Activated CD4-positive, alpha-beta T cell treated with anti-CD3 and anti-CD28 coated beads for 4 hours (primary cell): ENCODE results near the gene RASL10B.
"Not testable (repeated sequence)": the region's sequence is repeated elsewhere in the genome, so short reads cannot be mapped to it uniquely, and the experiment has no call there.

Experiments
- DNase-seq, 2 donors: peaks; one replicate each; pipeline ENCODE4 v3.0.0-alpha.2; 2020

The RASL10B gene, protein sequence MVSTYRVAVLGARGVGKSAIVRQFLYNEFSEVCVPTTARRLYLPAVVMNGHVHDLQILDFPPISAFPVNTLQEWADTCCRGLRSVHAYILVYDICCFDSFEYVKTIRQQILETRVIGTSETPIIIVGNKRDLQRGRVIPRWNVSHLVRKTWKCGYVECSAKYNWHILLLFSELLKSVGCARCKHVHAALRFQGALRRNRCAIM

DNA sequence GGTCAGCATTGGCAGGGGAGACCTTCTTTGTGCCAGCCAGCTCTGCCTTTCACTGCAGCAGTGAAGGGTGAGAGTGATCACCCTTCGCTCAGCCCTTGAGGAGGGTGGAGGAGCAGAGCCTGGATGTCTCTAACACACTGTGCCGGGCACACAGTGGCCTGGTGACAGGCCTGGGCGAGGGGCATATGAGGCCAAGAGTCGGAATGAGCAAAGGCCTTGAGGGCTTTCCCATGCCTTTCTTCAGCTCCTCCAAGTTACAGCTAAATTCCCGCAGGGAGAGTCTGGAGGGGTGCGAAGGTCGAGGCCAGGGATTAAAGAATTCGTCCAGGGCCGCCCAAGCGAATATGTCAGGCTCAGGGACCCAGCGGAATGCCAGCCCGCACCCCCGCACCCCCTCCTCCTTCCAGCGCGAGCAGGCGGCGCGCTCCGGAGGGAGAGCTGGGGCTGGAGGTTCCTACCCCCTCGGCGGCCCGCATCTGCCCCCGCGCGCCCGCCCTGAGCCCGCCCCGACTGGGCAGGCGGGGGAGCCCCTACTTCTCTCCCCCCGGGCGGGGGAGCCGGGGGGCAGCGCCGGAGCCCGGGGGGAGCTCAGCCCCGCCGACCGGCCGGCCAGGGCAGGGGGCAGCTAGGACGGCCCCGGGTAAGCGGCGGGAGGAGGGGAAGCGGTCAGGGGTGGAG lies at the start of gene RASL10B:
Gene RASL10B, plus strand, starts transcription at position 401 of the 678 bp plus-strand sequence. CDS start 3,546 bp downstream, outside the sequence.
- peak; percentile 55 to 58 for DNase-seq

DNA sequence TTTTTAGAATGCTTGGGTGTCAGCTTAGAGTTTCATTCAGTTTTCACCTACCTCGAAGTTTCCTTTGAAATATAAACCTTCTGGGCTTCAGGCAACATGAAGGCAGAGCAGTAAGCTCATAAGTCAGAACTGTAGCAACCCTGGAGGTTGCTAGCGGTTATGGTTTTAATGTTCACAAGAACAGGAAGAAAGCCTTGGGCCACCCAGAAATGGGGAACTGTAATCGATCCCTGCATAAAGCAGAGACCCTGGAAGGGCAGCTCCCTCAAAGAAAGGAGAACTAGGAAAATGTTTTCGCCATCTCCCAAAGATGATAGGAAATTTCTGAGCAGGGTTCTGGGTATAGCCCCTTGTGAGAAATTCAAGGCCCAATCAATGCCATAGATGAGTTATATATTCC lies 47.8 kb upstream of the RASL10B start:
- no peak for DNase-seq

DNA sequence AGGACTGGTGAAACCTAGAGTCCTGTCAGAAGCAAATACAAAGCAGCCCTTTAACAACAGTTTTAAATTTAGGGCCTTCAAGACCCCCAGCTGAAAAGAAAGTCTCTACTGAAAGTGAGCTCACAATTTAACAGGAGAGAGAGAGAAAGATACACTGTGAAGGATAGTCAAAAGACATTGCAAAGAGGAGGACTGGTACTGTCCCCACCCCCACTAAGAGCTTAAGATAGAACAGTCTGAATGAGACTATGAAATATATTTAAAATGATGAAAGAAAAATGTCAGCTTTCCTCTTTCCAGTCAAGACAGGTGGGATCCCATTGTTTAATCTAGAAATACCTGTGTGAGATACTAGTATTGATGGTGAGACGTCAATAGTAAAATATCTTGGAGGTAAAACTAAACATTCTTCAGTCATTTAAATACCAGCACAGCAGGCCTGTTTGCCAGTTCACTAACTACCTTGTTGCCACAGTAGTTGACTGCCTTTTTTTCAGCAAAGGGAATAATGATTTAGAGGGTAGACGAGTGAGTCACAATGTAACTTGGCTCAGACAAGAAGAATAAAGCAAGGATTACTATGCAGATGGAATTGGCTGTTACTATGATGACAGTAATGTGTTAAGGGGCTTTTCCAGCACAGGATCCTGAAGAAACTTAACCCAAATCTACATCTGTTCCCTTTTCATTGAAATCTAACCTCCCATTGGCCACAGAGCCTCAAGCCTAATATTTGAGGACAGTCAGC lies 47.2 kb upstream of the RASL10B start:
- DNase-seq: no peak

DNA sequence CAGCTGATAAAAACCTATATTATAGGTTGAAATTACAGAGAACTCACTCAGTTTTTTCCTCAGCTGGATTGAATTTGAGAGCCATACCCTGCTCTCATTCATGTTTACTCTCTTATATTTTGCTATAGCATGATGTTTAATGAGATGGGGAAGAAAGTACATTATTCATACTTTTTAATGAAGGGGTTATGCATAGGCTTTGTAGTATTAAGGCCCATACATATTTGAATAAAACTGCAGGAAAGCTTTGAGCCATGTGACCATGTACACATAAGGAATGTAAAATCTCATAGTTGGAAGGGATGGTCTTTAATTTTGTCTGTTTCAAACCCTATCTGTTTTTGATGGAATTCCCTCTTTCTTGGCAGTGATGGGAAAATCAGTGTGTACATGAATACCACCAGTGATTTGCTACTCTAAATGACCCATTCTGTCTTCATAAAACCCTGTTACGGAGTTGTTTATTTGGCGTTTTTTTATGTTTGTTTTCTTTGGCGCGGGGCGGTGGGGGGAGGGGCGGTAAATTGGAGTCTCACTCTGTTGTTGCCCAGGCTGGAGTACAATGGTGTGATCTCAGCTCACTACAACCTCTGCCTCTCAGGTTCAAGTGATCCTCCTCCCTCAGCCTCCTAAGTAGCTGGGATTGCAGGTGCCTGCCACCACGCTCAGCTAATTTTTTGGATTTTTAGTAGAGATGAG lies 38.8 kb upstream of the RASL10B start:
- DNase-seq: no peak

DNA sequence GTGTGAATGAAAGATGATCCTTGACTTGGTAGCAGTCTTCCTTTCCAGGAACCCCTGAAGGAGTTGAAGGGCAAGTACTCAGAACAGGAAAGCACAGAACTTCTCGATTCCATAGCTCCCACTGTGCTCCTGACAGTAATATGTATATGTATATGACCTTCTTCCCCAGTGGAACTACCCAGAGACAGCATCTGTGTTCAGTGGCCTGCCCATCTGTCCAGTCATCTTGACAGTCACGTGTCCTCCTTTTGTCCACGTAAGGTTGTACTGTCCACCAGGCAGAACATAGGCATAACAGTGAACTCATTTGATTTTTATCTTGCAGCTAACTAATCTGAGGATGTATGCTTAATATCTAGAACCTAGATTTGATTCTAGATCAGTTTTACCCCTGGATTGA lies 37.8 kb upstream of the RASL10B start:
- DNase-seq: no peak

DNA sequence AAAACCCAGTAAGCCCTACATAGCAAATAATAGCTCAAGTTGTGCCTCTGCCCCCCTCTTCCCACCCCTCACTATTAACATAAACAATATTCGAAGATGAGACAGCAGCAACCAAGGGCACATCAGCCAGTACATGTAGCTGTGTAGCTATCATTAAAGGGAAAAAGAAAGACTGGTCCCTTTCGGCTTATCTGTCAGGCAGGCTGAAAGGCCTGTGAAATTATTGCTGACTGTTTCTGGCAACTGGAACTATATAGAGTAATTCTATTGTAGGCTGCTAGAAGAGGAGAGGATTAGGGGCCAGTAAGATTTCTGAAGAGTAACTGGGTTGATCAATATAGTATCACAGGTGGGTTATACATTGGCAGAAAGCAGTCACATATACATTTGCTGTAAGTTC lies 36.5 kb upstream of the RASL10B start:
- no peak for DNase-seq

DNA sequence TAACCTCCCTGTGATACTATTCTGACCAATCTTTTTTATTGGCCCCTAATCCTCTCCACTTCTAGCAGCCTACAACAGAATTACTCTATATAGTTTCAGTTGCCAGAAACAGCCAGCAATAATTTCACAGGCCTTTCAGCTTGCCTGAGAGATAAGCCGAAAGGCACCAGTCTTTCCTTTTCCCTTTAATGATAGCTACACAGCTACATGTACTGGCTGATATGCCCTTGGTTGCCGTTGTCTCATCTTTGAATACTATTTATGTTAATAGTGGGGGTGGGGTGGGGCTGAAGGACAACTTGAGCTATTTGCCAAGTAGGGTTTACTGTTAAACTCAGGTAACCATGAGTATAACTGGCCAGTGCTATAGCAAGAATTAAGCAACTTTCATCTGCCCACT lies 35.8 kb upstream of the RASL10B start:
- DNase-seq: no peak

DNA sequence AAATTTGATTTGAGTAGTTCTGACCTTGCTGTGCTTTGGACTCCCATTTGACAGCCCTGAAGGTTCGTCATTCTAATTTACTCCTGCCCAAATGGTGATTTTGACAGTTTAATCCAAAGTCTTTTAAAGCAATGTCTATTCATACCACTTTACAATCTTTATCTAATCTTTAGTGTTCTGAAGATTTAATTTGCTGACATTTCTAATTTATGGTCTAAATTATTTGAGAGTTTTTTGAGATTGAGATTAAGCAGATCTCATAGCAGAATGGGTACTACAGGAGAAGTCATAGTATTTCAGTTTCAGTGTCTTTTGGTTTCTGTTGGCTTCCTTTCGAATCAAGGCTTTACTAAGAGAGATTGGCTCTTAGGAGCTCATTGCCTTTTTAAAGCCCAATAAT lies 32.6 kb upstream of the RASL10B start:
- no peak for DNase-seq

DNA sequence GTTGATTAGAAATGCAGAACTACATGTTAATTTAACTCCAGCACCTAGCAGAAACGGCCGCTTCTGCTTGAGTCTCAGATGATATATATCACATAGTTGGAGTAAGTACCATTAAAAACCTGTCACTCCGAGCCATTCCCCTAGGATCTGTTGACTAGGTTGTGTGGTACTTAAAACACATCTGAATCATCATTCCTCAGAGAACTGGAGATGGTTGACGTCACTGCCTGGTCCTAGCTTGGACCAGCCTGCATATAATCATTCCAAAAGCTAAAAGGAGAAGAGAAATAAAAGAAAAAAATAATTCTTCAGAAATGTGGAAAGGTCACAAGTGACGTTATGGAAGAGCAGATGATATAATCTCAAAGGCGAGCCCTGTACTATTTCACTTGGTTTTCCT lies 31.3 kb upstream of the RASL10B start:
- DNase-seq: no peak

DNA sequence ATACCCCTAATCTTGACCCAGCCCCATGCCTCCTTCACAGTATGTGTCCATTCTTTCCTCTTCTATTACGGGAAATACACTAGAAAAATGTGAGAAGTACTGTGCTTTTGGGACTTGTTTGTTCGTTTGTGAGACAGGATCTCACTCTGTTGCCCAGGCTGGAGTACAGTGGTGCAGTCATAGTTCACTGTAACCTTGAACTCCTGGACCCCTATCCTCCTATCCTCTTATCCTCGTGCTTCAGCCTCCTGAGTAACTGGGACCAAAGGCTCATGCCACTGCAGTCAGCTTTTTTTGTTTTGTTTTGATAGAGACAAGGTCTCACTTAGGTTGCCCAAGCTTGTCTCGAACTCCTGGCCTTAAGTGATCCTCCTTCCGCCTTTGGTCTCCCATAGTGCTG lies 29.9 kb upstream of the RASL10B start:
- no peak for DNase-seq

DNA sequence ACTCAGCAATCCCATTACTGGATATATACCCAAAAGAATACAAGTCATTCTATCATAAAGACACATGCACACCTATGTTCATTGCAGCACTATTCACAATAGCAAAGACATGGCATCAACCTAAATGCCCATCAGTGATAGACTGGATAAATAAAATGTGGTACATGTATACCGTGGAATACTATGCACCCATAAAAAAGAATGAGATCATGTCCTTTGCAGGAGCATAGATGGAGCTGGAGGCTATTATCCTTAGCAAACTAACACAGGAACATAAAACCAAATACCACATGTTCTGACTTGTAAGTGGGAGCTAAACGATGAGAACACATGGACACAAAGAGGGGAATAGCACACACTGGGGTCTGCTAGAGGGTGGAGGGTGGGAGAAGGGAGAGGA lies 28.1 kb upstream of the RASL10B start:
- not testable (repeated sequence) for DNase-seq

DNA sequence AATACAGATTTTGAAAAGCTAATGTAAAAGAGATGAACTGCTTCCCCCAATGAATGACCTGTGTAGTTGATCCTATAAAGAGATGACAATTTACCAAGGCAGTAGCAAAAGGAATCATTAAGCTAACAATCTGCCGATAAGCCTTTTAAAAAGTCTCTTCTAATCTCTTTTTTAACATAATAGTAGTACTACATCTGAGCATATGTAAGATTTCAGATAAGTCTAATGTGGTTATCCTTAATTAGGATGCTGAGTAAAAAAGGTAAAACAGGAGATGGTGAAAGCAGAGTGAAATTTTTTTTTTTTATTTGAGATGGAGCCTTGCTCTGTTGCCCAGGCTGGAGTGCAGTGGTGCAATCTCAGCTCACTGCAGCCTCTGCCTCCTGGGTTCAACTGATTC lies 26.2 kb upstream of the RASL10B start:
- no peak for DNase-seq

DNA sequence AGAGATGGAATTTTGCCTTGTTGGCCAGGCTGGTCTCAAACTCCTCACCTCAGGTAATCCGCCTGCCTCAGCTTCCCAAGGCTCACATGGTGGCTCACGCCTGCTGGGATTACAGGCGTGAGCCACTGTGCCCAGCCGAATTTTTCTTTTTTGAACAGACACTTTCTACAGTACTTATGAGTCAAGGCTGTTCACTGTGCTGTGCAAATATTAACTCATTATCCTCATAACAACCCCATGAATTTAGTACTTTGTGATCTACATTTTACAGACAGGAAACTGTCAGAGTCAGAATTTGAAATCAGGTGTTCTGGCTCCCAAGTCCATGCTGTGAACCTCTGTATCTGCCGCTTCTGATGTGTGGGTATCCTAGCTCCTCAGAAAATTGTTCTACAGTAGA lies 25.7 kb upstream of the RASL10B start:
- no peak for DNase-seq

DNA sequence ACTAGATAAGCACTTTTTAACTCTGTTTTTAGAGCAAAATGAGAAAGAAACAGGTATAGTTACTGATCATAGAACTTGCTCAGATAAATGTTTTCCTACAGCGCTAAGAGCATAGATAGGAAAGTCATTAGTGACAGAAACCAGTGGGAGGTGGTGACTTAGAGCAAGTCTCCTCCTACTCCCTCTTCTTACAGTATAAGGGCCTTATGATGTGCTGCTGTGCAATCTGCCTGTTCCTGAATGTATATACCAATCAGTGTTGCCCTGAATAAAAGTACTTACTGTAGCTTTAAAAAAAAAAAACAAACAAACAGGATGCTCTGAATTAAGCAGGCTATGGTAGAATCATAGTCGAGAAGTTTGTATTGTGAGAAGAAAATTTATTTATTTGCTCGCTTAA lies 23.3 kb upstream of the RASL10B start:
- DNase-seq: no peak

DNA sequence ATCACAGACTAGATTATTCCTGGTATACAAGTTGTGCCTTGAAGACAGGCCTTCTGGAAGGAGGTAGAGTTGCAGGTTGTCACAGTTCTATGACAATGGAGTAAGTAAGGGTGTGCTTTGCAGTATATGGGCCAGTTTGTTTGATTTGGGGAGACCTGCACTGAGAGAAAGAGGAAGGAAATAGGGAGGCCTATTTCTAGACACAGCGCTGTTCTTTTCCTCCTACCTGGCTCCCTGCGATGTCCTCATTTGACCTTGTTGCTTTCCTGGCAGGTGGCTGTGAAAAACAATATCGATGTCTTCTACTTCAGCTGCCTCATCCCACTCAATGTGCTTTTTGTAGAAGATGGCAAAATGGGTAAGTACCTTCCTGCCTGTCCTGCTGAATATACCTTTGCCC lies 22.5 kb upstream of the RASL10B start:
- no peak for DNase-seq

DNA sequence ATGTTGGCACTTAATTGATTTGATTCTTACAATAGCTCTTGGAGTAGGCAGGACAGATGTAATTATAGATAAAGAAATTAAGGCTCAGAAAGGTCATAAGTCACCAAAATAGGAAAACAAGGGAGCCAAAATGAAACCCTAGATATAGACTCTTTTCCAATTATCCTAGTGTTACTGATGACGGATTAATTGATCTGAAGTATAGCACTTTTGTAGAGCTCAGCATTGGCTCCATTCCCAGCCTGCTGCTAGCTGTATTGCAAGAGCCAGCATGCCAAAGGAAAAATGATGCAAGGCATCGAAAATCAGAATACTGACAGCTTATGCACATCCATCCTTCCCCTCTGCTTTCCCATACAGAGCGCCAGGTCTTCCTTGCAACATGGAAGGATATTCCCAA lies 21.6 kb upstream of the RASL10B start:
- no peak for DNase-seq

DNA sequence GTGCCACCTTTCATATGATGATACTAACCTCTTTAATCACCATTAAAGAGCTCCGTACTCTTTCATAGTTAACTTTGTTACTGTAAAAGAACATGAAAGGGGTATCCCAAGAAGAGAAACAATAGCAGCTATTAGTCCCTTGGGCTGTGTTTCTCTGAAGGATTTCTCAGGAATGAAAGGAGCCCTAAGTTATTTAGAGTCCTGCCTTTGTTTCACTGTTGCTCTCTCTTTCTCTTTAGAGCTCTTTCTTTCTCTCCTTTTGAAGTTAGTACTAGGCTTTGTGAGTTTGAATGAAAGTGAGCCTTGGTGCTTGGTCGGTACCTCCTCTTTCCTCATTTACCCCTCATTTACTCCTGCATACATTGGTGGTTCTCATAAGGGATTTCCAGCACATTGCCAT lies 20.5 kb upstream of the RASL10B start:
- no peak for DNase-seq

DNA sequence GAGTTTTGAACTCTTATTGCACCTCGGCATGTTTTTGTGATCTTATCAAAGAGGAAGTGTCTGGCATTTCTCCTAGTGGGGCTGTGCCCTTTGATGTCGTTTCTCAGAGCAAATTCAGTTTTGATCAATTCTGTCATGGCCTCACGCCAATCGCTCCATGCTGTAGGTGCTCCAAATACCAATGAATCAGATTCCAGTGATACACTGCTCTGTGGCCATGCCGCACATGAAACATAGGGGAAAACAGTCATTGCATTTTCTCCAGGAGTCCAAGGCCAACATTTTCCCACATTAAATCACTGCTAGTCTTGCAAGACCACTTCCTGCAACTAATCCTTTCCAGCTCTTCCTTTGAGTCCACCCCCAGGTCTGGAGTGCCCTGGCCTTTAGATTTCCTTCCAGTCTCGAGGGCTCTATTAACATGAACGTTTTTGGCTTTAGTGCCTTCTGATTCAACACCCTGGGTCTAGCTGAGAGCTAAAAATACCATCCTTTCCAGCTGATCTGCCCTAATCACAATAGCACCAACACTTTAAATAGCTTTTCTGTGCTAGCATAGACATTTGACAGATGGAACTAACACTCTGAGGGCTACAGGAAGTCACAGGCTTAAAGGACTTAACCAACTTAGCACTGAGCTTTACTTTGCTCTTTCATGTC lies 18.2 kb upstream of the RASL10B start:
- DNase-seq: no peak

DNA sequence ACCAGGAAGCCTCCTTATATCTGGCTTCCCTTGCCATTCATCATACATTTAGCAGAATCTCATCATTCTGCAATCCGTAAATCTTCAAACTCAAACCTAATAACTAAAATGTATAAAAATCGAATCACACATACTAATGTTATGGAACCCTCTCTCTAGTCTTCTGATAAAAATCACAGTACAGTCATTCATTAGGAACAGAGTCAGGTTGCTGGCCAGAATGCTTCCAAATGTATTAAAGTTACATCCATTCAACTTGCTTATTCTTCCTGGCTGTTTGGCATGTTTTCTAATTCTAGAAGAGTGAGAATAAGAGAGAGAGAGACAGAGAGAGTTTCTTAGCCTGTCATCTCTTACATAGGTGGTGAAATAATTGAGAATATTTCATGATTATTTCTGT lies 16.5 kb upstream of the RASL10B start:
- DNase-seq: no peak

DNA sequence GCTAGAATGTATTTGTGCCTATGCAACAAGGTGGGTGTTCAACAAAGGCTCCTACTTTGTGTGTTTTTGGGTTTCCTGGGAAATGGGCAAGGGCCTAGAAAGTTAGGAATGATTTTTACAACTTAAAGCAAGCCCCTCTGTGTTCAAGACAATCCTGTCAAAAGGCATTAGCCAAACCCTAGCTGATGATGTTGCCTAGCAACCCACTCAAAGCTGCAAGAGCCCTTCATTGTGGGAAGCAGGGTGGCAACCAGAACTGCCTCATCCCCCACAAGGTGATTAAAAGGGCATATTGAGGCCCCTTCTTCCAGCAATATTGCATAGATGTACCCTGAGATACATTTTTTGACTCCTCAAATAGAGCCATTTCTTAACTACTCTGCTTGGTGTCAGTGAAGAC lies 16.0 kb upstream of the RASL10B start:
- no peak for DNase-seq

DNA sequence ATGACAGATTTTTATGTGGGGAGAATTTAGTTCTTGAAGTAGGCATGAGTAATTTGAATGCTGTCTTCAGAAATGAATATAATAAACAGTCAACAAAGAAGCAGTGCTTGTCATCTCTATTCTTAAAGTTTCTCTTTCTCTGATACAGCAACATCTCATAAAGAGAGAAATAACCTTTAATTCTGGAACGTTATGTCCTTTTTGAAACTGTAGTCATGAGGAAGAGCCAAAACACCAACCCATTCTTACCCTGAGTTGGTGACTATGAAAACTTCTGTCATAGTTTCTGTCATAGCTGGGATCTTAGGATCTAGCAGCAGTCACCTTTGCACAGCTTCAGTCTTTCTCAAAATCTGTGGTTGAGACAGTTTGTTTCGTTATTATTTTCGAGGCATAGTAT lies 15.3 kb upstream of the RASL10B start:
- no peak for DNase-seq

DNA sequence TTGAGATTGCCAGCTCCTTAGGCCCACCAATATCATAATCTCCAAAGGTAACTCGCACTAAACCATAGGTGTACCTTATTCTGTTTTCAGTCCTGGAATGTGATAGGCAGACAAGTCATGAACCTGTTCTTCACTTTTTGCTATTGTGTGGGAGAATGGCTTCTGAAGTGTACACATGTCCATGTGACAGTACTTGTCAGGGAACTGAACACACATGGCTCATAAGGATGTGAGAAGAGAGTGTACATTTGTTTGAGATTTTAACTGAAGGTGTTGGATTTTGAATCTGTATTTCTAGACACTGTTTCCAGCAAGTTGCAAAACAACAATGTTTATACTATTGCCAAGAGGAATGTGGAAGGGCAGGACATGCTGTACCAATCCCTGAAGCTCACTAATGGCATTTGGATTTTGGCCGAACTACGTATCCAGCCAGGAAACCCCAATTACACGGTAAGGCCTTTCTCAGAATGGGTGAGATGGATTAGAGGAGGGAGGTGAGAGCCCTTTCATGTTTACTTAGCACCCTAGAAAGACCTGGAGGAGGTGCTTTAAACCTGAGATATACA lies 14.5 kb upstream of the RASL10B start:
- DNase-seq: no peak

DNA sequence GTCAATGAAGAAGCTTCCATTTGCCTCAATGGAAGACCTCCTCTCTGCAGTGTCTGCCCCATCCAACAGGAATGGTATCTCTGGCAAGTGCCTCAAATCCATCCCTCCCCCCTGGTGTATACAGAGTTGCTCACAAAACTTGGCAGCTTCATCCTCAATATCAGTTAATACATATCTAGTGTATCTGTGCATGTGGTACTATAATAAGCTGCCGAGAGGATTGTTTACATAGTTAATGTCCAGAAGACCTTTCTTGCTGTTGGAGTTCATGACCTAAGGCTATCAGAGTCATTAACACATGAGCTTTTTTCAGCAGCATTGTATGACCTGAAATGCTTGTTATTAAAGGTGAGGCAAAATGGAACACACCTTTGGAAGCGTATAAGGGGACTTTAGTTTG lies 14.0 kb upstream of the RASL10B start:
- DNase-seq: no peak
